AG08395 (cell line): ENCODE data around the gene GABBR2.
A peak's percentile ranks its signal among the peaks of the same experiment; 100 is the strongest.

Experiments used
- DNase-seq: peaks from one replicate; pipeline ENCODE4 v3.0.0; 2012; ENCODE audit warnings: mixed read lengths, low spot score

GABBR2 gene

GRCh38 chr9:98255578-98256296 is 453.0 kb downstream of the GABBR2 start, which contains the start of gene TBC1D2:
Gene TBC1D2, minus strand, starts transcription at chr9:98255649. Its CDS starts 108 bp downstream, at chr9:98255541.
- DNase-seq = peak; percentile 97

- DNase-seq = peak; percentile 49
Observed at GRCh38 chr9:98255061-98255577, 453.6 kb downstream of the GABBR2 start.

- no peak for DNase-seq
Observed at GRCh38 chr9:98254228-98255060, 454.3 kb downstream of the GABBR2 start.

DNA sequence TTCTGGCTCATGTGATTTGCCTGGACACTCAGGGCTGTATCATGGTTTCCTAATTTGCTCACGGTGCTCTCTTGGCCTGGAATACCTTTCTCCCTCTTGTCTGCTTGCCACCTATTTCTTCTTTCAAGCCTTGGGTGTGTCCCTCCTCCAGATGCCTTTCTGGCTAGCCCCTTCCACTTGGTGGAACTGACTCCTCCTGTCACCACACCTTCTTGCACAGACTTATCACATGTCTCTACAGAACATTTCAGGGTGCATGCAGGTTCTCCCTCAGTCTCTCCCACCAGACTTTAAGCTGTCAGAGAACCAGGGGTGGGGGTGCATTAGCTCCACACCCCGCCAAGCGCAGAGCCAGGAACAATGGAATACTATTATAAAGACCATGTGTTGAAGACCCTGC is 455.2 kb downstream of the GABBR2 start:
- no peak for DNase-seq

- peak; percentile 70 for DNase-seq
Observed at GRCh38 chr9:98251551-98251950, 457.2 kb downstream of the GABBR2 start.

- DNase-seq = no peak
Observed at GRCh38 chr9:98249771-98250170, 459.0 kb downstream of the GABBR2 start.

- DNase-seq = peak; percentile 69
Observed at GRCh38 chr9:98248737-98249474, 459.8 kb downstream of the GABBR2 start.

DNA sequence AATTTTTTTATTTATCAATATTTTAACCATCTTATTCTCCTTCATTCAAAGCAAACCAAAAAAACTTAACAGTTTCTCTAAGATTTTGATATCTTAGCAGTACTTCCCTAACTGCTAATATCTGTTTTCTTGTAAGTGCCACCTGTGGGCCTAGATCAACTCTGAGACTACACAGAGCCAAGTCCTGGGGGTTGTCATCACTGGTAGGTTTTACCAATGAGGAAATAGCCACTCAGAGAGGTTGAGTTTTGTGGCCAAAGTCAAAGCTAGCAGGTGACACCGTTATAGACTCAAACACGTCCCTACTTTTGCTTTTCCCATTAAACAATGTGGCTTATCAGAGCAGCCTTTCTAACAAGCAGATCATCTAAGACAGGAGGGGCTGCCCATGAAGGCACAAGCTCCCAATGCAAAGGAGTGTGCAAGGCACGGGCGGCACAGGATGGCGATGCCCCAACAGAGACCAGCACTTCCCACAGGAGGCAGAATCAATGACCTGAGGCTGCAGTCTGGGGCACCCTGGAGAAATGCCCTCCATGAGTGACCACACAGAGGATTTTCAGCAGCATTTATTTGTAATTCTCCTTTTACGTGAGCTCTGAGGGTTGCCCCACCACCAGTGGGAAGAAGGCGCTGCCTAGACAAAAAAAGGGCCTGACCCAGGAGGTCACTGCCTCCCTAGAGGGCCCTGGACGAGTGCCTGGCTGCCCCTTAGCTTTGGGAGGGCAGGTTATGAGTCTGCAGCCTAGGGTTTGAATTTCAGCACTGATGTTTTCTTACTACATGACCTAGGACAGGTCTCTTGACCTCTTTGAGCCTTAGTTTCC is 460.7 kb downstream of the GABBR2 start:
- no peak for DNase-seq

GRCh38 chr9:98242426-98242825 is 466.3 kb downstream of the GABBR2 start:
- DNase-seq = no peak

- no peak for DNase-seq
Observed at GRCh38 chr9:98241357-98242300, 467.1 kb downstream of the GABBR2 start.

- DNase-seq = no peak
Observed at GRCh38 chr9:98240475-98240874, 468.3 kb downstream of the GABBR2 start.
